Motor neuron (in vitro differentiated cells): ENCODE data around the gene PCAT7. TPM values are rescaled to one million over a fixed set of nuclear protein-coding genes. Genes with fewer than 3 reads are reported as not detected.
A peak's percentile ranks its signal among the peaks of the same experiment; 100 is the strongest.

Experiments
- ATAC-seq, 8 experiments: fragments of 200-7000 bp; cut with Tn5 transposase; replicated peaks in 6 of 8; 2 replicates each; pipeline ENCODE4 v1.8.0; 2021; ENCODE audit warnings: mild to moderate bottlenecking in 8 of 8, moderate library complexity in 8 of 8
- H3K27ac ChIP-seq, 2 donors: fragments of 250-450 bp; sonication (Bioruptor Pico); 2 replicates each; pipeline ENCODE4 v1.9.0; 2021; ENCODE audit warnings: antibody characterized with exemption in 2 of 2, mild to moderate bottlenecking in 2 of 2, moderate library complexity in 1 of 2
- H3K4me1 ChIP-seq, 2 donors: fragments of 250-450 bp; sonication (Bioruptor Pico); replicated peaks in 1 of 2; 2 replicates each; pipeline ENCODE4 v1.6.1; 2021; ENCODE audit warnings: antibody characterized with exemption in 2 of 2, mild to moderate bottlenecking in 2 of 2, moderate library complexity in 1 of 2
- H3K4me3 ChIP-seq, 5 donors: fragments of 250-450 bp; sonication (Bioruptor Pico); 2 replicates each; pipeline ENCODE4 v1.9.0; 2021; ENCODE audit warnings: antibody characterized with exemption in 5 of 5, mild to moderate bottlenecking in 5 of 5, moderate library complexity in 4 of 5
- WGBS, 10 experiments: fragments of 450-650 bp; shearing (Covaris generic); methylation state at CpG; one replicate each; pipeline ENCODE4 v1.0.0; 2022; 5-methylcytosine and 5-hydroxymethylcytosine counted together
- in situ Hi-C, 9 experiments: fragments of 400-800 bp; cut with MboI; loops; one replicate each; pipeline ENCODE4 v1.15.0; 2021; ENCODE audit warnings: low sequenced_read_pairs in 9 of 9, low pct_unique_long_range_greater_than_20kb in 2 of 9; ENCODE audit not compliant: unreplicated experiment in 9 of 9
- total RNA-seq, 8 experiments: library from RNA; unstranded; fragments of 300-600 nt; gene quantifications; 2 replicates each; pipeline versions ENCODE4 v1.2.3 to v1.2.4, GENCODE V29; 2022

PCAT7 gene
- total RNA-seq, 8 experiments from 2014 or later = 0.15 to 18.0 (median 5.3) TPM; not detected in 1

- in situ Hi-C loops = no loop called here
These were observed 38.8 kb downstream of the PCAT7 start, which contains the start of gene FBP2 for GRCh38 chr9:94593459-94594345. FBP2 (minus strand) TSS chr9:94593824; CDS start chr9:94593726, 98 bp downstream.

GRCh38 chr9:94599102-94599501 lies 44.2 kb downstream of the PCAT7 start:
- H3K4me1 ChIP-seq = no peaks in the 10 kb centered on the region
- ATAC-seq = no peak
- no peak overlapping the region for H3K4me3 ChIP-seq
- H3K27ac ChIP-seq = no peak overlapping the region
- in situ Hi-C loops = no loop called here
- WGBS, 10 experiments = 20 to 93% (median 54%) methylated on average over 1 to 2 of the region's 7 CpGs; no CpG with 5 or more reads in 6 of the 10 experiments

More at GRCh38 chr9:94593459-94594345, 38.8 kb downstream of the PCAT7 start, which contains the start of gene FBP2:
- Histone ChIP-seq H3K4me3 (no peak within 1 kb of the TSS), H3K4me1 (no peaks in the 10 kb centered on the region), H3K27ac (no peak within 1 kb of the TSS)
- no peak for ATAC-seq
- WGBS, 10 experiments = 23 to 100% (median 78%) methylated on average over 1 to 9 of the region's 21 CpGs; no CpG with 5 or more reads in 2 of the 10 experiments

- Histone ChIP-seq H3K27ac (no peak overlapping the region), H3K4me1 (no peaks in the 10 kb centered on the region), H3K4me3 (no peak overlapping the region)
- 0 to 84% (median 57%) methylated on average over 1 to 6 of the region's 8 CpGs; no CpG with 5 or more reads in 3 of the 10 experiments for WGBS, 10 experiments
- no peak for ATAC-seq
- in situ Hi-C loops = no loop called here
These were observed 45.4 kb downstream of the PCAT7 start for GRCh38 chr9:94600258-94600657.

- Histone ChIP-seq H3K4me3 (no peak overlapping the region), H3K27ac (no peak overlapping the region), H3K4me1 (no peaks in the 10 kb centered on the region)
- in situ Hi-C loops = no loop called here
- no peak for ATAC-seq
- WGBS, 10 experiments = 0 to 80% (median 42%) methylated on average over 1 to 7 of the region's 10 CpGs; no CpG with 5 or more reads in 1 of the 10 experiments
These were observed 45.8 kb downstream of the PCAT7 start for GRCh38 chr9:94600715-94601114.

- in situ Hi-C loops = no loop called here
These were observed 47.8 kb downstream of the PCAT7 start for GRCh38 chr9:94602666-94603065.

GRCh38 chr9:94603259-94604160 lies 48.6 kb downstream of the PCAT7 start:
- Histone ChIP-seq H3K4me3 (no peak overlapping the region), H3K27ac (no peak overlapping the region), H3K4me1 (peaks cover 0 to 4% of the 10 kb centered on the region in 2 donors)
- WGBS, 10 experiments = 0 to 65% (median 18%) methylated on average over 1 to 13 of the region's 21 CpGs
- peak; percentile 50 to 98 (median 82) for ATAC-seq
- in situ Hi-C loops = no loop called here

More at GRCh38 chr9:94602666-94603065, 47.8 kb downstream of the PCAT7 start:
- 43 to 93% (median 55%) methylated on average over 1 to 5 of the region's 6 CpGs; no CpG with 5 or more reads in 4 of the 10 experiments for WGBS, 10 experiments
- Histone ChIP-seq H3K4me3 (no peak overlapping the region), H3K4me1 (no peaks in the 10 kb centered on the region), H3K27ac (no peak overlapping the region)
- ATAC-seq = no peak

GRCh38 chr9:94606646-94607422 lies 52.0 kb downstream of the PCAT7 start:
- 46 to 100% (median 90%) methylated on average over 2 to 11 of the region's 24 CpGs; no CpG with 5 or more reads in 2 of the 10 experiments for WGBS, 10 experiments
- ATAC-seq = no peak
- H3K4me1 ChIP-seq = peaks cover 4 to 8% of the 10 kb centered on the region in 2 donors
- in situ Hi-C loops = no loop called here
- no peak overlapping the region for H3K4me3 ChIP-seq
- no peak overlapping the region for H3K27ac ChIP-seq

GRCh38 chr9:94607423-94607691 lies 52.5 kb downstream of the PCAT7 start:
- ATAC-seq = no peak
- peaks cover 4 to 8% of the 10 kb centered on the region in 2 donors for H3K4me1 ChIP-seq
- no peak overlapping the region for H3K27ac ChIP-seq
- no peak overlapping the region for H3K4me3 ChIP-seq
- WGBS, 10 experiments = 75 to 100% (median 90%) methylated on average over 1 to 8 of the region's 8 CpGs; no CpG with 5 or more reads in 4 of the 10 experiments
- in situ Hi-C loops = no loop called here

- peak in 1 of 8 experiments; percentile 47 for ATAC-seq
- 0 to 81% (median 49%) methylated on average over 1 to 6 of the region's 6 CpGs; no CpG with 5 or more reads in 2 of the 10 experiments for WGBS, 10 experiments
- Histone ChIP-seq H3K4me1 (peaks cover 4 to 8% of the 10 kb centered on the region in 2 donors), H3K27ac (no peak overlapping the region), H3K4me3 (no peak overlapping the region)
- in situ Hi-C loops = no loop called here
These were observed 55.3 kb downstream of the PCAT7 start for GRCh38 chr9:94610181-94610606.

GRCh38 chr9:94611638-94612068 lies 56.8 kb downstream of the PCAT7 start:
- Histone ChIP-seq H3K27ac (no peak overlapping the region), H3K4me1 (peaks cover 4 to 8% of the 10 kb centered on the region in 2 donors), H3K4me3 (no peak overlapping the region)
- in situ Hi-C loops = no loop called here
- ATAC-seq = no peak
- 0 to 100% (median 78%) methylated on average over 1 to 3 of the region's 3 CpGs; no CpG with 5 or more reads in 2 of the 10 experiments for WGBS, 10 experiments

- H3K4me3 ChIP-seq = no peak overlapping the region
- in situ Hi-C loops = no loop called here
- WGBS, 10 experiments = 20 to 100% (median 86%) methylated on average over 1 to 7 of the region's 7 CpGs; no CpG with 5 or more reads in 1 of the 10 experiments
- no peak overlapping the region for H3K27ac ChIP-seq
- peaks cover 4 to 8% of the 10 kb centered on the region in 2 donors for H3K4me1 ChIP-seq
- no peak for ATAC-seq
These were observed 57.2 kb downstream of the PCAT7 start for GRCh38 chr9:94612071-94612470.

- peak in 1 of 8 experiments; percentile 17 for ATAC-seq
- Histone ChIP-seq H3K4me3 (no peak overlapping the region), H3K4me1 (peaks cover 4 to 8% of the 10 kb centered on the region in 2 donors), H3K27ac (no peak overlapping the region)
- WGBS, 10 experiments = 40 to 100% (median 80%) methylated on average over 1 to 3 of the region's 3 CpGs; no CpG with 5 or more reads in 1 of the 10 experiments
- in situ Hi-C loops = no loop called here
These were observed 58.1 kb downstream of the PCAT7 start for GRCh38 chr9:94613003-94613402.
